ENCODE data around the gene CTNNAL1.

Gene CTNNAL1

DNA sequence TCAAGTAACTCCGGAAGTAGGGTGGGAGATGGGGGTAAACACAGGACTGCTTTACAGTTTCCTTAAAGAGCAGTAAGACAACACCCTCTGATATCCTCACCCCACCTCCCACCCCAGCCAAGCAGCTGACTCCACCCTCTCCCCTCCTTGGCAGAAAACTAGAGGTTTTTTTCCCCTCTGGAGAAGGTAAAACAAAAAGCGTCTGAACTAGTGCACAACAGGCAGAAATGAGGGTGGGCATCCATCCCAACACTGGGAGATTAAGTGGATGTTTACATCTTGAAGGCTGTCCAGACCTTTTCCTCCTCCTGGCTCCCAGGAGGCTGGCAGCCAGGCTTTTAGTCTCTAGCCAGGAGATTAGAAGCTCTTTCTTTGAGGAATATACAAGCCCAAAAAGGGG is 13.9 kb upstream of the CTNNAL1 start:
- DNase-seq = no peak

DNA sequence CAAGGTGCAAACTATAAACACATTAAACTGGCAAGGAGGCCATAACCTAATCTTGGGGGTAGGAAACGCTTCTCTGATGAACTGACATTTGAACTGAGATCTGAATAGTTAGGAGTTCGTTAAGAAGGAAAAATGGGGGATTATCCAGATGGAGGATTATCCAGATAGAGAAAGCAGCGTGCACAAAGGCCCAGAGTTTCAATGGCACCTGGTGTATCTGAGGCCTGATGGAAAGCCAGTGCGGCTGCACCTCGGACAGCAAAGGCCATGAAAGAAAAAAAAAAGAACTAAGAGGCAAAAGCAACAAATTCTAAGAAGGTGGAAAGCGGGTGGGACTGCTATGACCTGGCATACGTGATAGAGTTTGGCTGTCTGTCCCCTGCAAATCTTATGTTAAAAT is 13.0 kb upstream of the CTNNAL1 start:
- DNase-seq = no peak

DNA sequence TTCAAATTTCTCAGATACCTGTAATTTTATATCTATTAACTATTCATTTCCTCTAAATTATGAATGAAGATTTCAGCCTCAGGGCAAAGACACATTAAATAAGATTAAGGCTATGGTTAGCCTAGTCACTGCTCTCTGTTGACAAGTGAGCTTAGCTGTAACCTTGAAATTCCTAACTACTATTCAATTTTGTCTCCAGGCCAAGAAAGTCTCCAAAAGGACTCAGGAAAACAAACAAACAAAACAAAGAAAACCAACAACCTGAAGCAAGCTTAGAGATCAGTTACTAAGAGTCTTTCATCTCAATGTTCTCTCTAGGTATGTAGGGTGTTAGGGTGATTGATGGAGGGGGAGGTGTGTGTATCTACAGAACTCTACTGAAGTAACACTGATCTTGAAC is 9.6 kb upstream of the CTNNAL1 start:
- no peak for DNase-seq

DNA sequence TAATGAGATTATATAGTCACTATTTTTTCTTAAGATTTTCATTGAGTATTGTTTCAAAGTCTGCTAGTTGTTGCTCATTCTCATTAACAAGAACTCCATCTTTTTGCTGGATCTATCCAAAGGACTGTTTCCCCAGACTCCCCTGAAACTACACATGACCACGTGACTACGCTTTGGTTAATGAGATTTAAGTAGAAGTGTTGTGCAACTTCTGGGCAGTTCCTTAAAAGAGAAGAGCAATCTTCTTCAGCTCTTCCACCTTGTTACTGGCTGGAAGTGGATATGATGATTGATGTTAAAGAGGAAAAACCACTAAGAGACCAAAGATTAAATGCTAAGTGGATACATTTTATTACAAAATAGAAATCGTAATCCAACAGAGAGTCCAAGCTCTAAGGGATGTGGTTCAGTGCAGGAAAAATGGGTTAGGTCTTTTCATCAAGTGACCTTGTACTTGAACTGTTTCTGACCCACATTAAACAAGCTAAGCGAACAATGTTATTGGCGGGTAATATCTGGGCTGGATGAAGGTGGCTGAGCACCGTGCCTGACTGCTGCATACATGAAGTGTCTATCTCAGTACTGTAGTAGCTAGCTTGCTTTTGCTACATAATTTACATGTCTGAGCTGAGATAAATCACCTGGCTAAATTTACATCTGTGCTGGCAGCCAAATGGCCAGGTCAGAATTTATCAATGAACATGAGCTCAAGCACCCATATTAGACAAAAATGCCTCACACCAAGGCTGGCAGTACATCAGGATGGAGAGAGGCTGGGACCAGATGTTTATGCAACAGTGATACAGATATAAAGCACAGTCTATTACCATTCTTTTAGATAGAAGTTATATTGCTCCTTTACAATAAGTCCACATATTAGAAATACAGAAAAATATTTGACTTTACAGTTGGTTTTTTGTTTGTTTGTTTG is 7.5 kb upstream of the CTNNAL1 start:
- DNase-seq = no peak

DNA sequence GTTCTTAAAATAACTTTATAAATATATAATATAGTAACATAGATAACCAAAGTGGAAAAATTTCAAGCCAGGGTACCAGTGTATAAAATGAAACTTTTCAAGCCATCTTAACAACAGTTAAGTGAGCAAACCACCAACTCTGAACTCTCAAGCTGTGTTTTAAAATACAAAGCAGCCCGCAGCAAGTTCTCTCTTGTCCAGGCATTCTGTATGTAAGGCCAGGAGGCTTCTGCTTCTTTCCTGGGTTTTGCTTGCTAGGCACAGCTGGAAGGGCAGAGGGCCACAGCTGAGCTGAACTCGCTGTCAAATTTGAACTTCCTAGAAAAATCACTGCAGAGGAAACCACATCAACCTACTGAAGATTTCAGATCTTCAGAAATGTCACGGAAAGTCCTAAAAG is 6.8 kb upstream of the CTNNAL1 start:
- no peak for DNase-seq

DNA sequence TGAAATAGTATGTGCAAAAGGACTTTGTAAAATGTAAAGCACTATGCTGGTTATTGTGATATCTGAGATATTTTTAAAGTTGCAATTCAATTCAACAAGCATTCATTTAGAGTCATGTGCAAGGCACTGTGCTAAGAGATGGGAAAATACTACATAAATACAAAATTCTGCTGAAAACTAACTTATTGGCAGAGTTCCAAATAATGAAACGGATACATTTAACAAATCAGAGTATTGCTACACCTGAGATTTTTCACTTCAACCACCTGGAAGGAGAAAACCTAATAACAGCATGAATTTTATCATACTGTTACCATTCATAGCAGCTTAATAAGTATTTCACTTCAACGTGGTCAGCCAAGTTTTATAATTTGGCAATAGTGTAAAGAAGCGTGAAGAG is 6.1 kb upstream of the CTNNAL1 start:
- no peak for DNase-seq

DNA sequence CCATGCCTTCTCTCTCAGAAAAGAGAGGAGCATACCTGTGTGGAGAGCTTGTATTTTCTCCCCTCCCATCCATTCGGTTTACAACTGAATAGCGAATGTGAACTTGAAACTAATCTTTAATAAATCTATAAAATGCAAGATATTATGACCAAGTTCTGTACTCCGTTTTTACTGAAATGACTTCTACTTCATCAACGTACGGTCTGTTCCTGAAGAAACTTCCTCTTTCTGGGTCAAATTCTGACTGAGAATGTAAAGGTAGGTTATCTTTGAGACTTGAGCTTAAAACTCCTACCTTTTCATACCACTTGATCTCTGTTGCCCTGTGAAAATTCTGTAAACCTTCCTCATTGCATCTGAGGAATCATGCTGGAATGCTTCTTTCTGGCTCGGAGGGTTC is 4.2 kb upstream of the CTNNAL1 start:
- DNase-seq = no peak

DNA sequence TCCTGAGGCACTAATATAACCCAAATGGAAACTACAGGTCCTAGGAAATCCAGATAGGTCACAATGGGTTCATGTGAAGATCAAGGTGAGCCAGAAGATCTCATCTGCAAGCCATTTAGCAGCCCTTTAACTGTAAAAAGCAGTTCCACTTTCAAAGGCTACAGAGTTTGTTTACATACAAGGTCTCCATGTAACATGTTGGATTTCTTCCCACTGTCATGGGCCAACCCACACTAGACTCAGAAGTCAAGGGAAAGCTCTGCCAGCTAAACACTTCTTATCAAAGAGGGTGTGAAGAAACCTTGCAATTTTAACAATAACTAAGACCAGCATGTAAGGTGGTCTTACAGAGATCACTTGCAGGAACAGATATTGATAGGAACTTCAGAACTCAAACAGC is 3.8 kb upstream of the CTNNAL1 start:
- no peak for DNase-seq

DNA sequence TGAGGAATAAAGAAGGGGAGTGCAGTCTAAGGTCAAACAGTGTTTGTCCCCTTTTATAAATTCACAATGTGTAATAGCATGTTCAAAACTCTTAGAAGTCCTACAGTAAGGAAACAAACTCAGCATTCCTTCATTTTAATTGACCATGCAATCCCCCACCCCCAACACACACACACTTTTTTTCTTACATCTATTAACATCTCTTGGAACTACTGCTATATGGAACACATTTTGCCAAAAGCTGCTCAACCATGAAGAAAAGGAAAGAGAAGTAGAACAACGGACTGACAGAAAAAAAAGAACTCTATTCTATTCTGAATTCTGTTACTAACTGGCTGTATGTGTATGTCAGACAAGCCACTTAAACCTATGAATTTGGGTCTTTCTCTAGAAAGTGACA is 2.8 kb upstream of the CTNNAL1 start:
- DNase-seq = no peak

DNA sequence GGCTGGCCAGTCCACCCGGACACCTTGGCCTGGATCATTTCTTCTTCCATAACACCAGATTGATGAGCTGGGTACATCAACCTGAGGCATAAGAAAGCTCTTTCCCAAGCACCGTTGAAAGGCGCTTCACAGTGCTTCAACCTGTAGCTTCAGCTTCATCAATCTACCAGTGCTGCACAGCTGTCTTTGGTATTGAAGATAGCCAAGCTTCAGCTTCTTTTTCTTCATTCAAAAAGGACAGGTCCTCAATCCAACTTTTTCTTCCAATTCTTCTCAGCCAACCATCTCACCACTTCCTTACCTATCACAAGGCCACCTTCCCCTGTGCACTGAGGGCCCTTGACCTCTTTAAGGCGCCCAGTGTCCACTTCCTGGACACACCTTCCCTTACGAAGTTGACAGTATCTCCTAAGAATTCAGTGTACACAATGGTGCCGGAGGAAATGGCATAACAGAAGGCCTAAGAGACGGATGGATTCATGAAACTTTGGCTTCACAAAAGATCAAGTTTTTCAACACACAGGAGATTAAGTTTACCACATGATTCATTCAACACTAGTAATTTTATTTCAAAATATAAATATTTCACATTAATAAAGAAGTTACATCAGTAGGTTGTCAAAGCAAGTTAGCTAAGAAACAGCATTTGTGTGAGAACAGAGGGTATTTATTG is 1.4 kb upstream of the CTNNAL1 start:
- no peak for DNase-seq

DNA sequence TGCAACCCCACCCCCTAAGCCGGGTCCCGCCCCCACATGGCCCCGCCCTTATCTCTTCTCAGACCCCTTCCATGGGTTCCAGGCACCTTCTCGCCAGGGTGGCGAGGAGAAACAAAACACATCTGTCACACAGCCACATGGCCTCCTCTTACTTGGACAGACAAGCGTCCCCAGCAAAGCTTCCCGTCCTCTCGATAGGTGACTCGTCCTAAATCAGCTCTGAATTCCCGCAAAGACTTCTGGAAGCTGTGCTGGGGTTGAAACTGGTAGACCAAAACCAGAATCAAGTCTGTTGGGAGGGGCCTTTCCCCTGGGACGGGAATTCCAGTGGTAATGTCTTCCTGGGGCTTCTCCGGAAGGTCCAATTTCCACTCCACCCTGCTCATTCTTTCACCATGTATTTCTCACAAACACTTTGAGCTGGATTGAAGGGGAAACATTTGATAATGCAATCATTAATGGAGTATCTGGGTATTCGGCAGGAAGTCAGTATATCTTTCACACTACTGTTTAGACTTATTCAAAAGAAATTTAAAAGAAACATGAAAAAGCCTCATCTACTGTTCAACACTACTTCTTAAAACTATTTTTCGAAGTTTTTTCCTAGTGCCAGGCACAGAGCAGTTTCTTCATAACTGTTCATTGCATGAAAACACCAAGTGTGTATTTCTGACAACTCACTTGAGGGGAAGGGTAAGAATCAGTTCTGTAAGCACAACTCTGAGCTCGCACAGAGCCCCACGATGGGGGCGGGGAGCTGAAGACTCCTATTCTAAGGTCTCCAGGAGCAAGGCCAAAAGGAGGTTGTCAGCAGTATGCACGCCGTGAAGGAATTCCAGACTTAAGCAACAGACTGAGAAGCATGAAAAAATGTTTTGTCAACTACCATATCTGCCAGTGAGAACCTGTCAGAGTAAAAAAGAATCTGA is 644 bp upstream of the CTNNAL1 start:
- DNase-seq = no peak

DNA sequence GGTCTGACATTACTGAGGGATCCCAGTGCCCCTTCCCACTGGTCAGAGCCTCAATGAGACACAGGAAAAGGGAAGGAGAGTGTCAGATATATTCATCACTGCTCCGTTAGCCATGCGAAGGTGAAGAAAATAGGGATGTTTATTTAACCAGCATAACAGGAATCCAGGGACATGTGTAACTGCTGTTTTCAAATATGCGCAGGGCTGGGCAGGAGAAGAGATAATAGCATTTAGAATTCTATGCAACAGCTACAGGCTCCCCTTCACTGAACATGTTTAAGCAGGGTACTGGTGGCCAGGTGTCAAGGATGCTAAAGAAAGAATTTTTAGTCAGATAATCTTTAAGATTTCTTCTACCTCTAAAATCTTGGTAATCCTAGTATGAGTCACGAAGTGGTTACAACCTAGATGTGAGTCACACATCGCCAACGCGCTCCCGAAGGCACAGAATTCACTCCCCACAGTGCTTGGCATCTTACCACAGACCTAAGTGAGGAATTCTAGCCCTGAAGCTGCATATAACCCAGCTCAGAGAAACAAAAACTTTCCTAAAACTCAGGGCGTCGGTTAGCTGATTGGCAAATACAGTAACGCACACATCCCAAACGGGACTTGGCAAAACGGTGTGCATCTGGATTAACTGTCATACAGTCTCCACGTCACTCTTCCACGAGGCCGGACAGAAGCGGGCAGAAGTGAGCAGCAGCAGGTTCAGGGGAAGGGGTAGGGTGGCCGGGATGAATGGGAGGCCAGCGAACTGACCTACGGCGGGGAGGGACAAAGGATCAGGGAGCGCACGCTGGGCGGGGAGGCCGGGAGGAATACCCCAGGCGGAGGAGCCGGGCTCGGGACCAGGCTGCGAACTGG is 1.1 kb downstream of the CTNNAL1 start:
- no peak for DNase-seq

DNA sequence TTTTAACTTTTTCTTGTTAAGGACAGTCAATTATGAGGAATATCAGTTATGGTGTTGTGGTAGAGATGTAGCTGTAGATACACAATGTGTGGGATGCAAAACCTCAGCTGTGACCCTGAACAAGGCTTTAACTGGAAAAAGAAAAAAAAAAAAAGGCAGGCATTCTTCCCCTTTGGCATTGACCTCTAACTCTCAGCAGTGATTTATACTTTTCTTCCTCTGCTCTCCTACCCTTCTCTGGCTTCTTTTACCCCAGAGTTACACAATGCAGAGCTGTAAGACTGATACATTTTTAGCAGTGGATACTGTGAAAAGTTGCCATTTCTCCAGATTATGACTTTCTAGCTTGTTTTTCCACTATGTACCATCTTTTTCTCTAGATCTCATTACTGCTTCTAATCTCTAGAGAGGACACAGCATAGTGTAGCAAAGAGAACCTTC is 2.0 kb downstream of the CTNNAL1 start:
- DNase-seq = no peak

DNA sequence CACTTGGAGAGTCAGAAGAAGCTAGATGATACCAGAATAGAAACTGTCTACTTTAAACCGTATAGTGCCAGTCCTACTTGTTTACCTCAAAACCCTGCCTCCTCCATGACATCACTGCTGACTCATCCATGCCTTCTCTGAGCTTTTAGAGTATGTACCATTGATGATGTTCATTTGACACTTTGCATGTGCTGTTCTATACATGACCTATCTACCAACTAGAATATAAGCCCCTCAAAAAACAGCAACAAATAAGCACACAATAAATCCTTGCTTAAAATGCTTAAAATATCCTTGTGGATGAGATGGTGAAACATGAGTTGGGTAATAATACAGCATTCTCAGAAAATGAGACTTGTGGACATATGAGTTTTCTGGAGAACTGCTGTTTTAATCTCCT is 2.6 kb downstream of the CTNNAL1 start:
- no peak for DNase-seq

DNA sequence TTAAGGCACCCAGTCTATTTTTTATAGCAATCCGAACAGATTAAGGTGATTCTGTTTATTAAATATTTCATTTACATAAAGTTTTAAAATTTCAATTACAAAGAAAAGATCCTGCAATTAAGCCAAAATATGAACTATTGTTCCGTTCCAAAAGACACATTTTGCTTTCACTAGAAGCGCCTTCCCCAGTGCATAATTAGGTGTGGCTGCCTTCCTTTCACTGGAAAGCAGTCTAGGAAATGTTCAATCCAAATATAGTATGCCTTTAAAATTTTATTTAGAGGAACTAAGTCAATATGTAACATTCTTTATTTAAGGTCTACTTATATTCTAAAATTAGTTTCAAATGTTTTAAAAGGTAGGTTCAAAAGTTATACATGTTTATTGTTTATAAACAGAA is 7.6 kb downstream of the CTNNAL1 start:
- DNase-seq = no peak

DNA sequence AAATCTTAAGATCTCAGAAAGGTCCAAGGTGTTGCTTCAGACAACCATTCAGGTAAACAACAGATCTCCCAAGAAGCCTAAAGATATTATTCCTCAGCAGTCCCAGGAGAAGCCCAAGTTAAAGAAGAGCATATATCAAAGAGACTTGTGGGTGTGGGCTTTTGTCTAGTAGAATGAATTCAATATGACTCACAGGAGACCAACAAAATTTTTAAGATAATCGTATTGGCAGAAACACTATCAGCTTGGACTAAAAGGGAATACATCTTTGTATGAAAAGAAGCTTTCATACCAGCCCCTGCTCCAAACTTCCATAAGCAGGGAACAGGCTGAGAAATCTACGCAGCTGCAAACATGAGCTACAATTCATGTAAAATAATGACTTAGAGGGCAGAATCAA is 10.2 kb downstream of the CTNNAL1 start:
- DNase-seq = no peak

DNA sequence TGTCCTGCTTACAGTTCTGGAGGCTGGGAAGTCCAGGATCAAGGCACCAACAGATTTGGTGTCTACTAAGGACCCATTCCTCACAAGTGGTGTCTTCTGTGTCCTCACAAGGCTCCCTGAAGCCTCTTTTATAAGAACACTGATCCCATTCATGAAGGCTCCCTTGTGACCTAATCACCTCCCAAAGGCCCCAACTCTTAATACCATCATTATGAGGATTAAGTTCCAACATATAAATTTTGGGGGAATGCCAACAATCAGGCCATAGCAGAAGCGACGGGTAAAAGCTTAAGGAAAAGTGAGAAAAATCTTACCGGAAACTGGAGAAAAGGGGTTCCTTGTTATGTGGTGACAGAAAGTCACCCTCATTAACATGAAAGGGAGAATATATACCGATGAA is 11.2 kb downstream of the CTNNAL1 start:
- no peak for DNase-seq

DNA sequence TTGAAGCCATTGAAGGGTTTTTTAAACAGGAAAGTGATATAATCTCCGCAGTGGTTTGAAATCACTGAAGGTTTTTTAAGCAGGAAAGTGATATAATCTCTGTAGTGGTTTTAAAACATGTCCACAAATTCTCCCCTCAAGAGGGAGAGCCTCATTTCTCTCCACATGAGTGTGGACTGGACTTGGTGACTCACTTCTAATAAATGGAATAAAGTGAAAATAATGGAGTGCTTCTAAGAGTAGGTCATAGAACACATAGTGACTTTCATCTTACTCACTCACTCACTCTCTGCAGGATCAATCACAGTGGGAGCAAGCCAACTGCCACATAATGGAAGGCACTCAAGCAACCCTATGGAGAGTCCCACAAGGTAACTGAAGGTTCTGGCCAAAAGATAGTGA is 12.0 kb downstream of the CTNNAL1 start:
- no peak for DNase-seq

DNA sequence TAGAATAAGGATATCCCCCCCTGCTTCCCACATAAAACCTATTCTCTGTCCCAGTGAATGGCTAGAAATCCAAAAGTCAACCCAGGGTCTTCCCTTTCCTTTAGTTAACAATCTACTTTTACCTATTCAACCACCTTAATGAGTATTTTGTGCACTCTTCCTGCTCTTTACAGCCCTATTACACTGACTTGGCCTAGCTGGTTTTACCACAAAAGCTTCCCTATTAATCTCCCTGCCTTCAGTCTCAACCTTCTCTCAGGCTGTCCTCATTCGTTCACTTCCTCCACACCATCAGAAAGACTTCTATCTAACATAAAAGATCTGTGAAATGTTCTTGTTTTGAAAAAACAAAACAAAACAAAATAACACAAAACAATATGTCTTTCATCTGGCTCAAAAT is 16.2 kb downstream of the CTNNAL1 start:
- DNase-seq = no peak

DNA sequence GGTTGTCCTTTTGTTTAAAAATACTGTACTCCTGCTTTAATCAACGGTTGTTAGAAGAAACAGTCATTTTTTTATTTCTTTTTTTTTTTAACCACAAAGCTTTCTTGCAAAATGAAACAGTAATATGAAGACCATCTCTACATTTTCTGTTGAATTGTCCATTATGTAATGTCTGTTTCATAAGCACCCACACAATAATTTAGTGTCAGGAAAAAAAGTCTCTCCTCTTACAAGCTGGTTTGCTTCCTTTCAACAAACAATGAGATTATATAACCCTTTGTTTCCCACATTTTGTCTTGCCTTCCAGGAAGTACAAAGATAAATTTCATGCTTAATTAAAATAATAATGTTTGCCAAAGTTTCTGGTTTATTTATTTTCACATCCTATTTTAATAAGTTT is 16.7 kb downstream of the CTNNAL1 start:
- peak; percentile 11 for DNase-seq

DNA sequence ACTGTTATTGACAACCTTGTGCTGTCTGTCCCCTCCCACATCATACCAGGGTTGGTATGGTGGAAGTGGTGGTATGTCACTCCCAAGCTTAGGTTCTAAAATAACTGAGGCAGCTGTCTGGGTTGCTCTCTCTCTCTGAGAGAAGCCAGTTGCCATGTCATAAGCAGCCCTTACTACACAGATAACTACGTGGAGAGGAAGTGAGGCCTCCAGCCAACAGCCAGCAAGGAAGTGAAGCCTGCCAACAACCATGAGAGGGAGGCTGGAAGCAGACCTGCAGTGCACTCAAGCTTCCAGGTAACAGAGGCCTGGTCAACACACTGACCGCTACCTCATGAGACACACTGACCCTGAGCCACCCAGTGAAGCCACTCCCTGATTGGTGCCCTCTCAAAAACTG is 18.6 kb downstream of the CTNNAL1 start:
- DNase-seq = no peak

DNA sequence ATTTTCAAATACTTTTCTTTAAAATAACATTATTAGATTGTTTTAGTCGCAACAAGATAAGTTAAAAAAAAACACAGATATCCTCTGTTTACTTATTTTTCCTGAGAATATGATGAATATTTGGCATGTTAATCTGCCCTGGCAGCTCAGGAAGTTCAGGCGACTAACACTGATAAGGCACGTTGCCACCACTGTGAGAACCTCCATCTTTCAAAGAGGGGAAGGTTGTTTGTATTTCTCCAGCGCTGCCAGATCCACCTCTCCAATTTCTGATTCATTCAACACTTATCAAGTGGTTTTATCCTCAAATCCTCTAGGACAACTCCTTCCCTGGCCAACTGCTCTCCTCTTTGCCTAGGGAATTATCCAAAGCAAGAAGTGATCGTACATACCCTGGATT is 21.8 kb downstream of the CTNNAL1 start:
- DNase-seq = no peak
